ENCODE results near the gene VSIG10. TPM values are rescaled to one million over a fixed set of nuclear protein-coding genes. Genes with fewer than 3 reads are reported as not detected.

The VSIG10 gene
- total and polyA plus RNA-seq, 2 of the 13 experiments (the other 11 are each of a cell fraction or from before 2014, with no cell fraction given) = 25.6 to 42.5 TPM

DNA sequence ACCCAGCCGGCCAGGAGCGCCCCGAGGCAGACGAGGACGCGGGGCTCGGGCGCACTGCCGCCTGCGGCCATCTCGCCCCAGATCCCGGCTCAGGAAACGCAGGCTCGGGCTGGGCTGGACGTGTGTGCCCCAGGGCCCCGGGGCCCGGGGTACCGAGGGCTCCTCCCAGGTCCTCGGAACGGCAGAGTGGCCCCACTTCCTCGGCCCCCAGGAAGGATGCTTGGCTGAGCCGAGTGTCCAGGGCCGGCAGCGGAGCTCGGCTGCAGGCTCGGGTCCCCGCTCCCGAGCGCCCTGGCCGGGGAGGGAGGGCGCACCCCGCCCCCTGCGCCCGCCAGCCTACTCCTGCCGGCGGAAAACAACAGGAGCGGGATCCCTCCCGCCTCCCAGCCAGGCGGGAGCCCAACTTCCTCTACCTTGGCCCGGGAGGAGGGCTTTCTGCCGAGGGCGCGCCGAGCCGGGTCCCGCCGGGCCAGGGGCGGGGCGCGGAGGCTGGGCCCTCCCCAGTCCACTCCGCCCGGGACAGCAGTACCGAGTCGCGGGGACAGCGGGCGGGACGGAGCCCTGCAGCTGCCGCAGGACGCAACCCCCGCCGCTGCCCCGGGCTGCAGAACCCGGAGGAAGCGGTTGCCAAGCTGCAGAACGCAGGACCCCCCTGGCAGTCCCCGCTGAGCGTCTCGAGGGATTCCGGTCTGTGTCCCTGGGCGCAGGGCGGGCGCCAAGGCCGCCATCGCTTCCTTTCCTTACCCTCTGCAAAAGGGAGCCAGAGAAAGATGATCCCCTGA is at the start of gene VSIG10 (continued):
- TF ChIP-seq GABPA (IDR thresholded peaks at IDR 0.05; ENCODE audit: low read depth, low read length) = peak; percentile 28; the same call in 1 of the 2 replicates
- TF ChIP-seq GABPA (CRISPR knock-in tag; IDR thresholded peaks at IDR 0.05; ENCODE audit: low read depth) = 0 out of 2 replicates have a peak, but pooled peaks have one; percentile 41
- TF ChIP-seq DNMT3B (CRISPR knock-in tag; conservative IDR thresholded peaks at IDR 0.05) = no peak

DNA sequence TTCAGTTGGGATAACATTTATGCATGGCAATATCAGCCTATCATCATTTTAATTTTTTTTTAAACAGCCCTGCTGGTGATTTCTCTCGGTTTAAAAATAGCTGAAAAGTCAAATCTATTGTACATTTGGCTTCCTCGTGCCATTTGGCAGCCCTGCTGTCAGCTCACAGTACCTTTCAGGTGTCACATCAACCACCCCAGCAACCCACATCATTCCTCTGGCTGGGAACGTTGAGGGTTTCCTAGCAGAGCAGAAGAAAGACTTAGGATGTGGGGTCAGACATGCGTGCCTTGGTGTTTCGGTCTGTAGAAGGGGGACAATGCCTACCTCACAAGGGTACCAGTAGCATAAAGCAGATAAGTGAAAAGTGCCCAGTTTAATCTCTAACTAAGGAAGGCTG is 47.9 kb upstream of the VSIG10 start:
- CTCF ChIA-PET (ENCODE audit: low intra/inter-chr PET ratio, low total read pairs) = no interaction called here
- no peak overlapping the region for H3K27ac ChIP-seq (ENCODE audit: extremely low read length, insufficient read depth, low read length)
- H2AFZ ChIP-seq (ENCODE audit: low read length) = no peak overlapping the region
- intact Hi-C loops (cut with micrococcal nuclease; ENCODE audit: unreplicated experiment) (no loop called here), in situ Hi-C loops (cut with HindIII; ENCODE audit: extremely low pct_ligation_motif_present, low pct_unique_long_range_greater_than_20kb) (no loop called here)
- peaks cover 7 to 28% of the 10 kb centered on the region in 2 experiments; a peak in 4 of 5 replicates for H3K36me3 ChIP-seq (replicated peaks in 1 of 2; ENCODE audit: control insufficient read depth in 1 of 2, insufficient read depth in 2 of 2, low read length in 2 of 2)
- POLR2A ChIA-PET = no interaction called here
- H3K9ac ChIP-seq (ENCODE audit: insufficient read depth, low read depth, low read length) = no peak overlapping the region
- H3K79me2 ChIP-seq (ENCODE audit: insufficient read depth, low read length) = no peaks in the 10 kb centered on the region
- 93% methylated on average over 5 of the region's 5 CpGs for WGBS (ENCODE audit: low lambda C conversion rate)
- no peaks in the 10 kb centered on the region for H3K9me3 ChIP-seq (ENCODE audit: low read length)
- no peaks in the 10 kb centered on the region for H4K20me1 ChIP-seq (ENCODE audit: insufficient read depth, low read length)
- DNase-seq (ENCODE audit: low spot score) = no peak
- H3K4me3 ChIP-seq (replicated peaks in 1 of 3; ENCODE audit: insufficient read depth in 1 of 3, low read depth in 2 of 3, low read length in 3 of 3) = no peak overlapping the region
- H3K4me1 ChIP-seq (ENCODE audit: insufficient read depth, low read length) = peaks cover 5% of the 10 kb centered on the region
- H3K27me3 ChIP-seq (ENCODE audit: control insufficient read depth in 1 of 2, insufficient read depth in 2 of 2, low read length in 2 of 2) = no peaks in the 10 kb centered on the region
- TF ChIP-seq ESRRA (CRISPR knock-in tag; IDR thresholded peaks at IDR 0.05; ENCODE audit: low read depth) (no peak), ZNF557 (CRISPR knock-in tag; IDR thresholded peaks at IDR 0.05) (no peak), ZNF616 (CRISPR knock-in tag; IDR thresholded peaks at IDR 0.05; ENCODE audit: low read depth) (no peak), ZNF629 (CRISPR knock-in tag; conservative IDR thresholded peaks at IDR 0.05) (peak; percentile 32; the same call in 1 of the 2 replicates), ZNF878 (CRISPR knock-in tag; IDR thresholded peaks at IDR 0.05) (no peak), ZNF607 (CRISPR knock-in tag; IDR thresholded peaks at IDR 0.05; ENCODE audit: borderline replicate concordance) (no peak)
- TF ChIP-seq, protein P1, sequence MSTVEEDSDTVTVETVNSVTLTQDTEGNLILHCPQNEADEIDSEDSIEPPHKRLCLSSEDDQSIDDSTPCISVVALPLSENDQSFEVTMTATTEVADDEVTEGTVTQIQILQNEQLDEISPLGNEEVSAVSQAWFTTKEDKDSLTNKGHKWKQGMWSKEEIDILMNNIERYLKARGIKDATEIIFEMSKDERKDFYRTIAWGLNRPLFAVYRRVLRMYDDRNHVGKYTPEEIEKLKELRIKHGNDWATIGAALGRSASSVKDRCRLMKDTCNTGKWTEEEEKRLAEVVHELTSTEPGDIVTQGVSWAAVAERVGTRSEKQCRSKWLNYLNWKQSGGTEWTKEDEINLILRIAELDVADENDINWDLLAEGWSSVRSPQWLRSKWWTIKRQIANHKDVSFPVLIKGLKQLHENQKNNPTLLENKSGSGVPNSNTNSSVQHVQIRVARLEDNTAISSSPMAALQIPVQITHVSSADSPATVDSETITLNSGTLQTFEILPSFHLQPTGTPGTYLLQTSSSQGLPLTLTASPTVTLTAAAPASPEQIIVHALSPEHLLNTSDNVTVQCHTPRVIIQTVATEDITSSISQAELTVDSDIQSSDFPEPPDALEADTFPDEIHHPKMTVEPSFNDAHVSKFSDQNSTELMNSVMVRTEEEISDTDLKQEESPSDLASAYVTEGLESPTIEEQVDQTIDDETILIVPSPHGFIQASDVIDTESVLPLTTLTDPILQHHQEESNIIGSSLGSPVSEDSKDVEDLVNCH (CRISPR knock-in tag; IDR thresholded peaks at IDR 0.05) = no peak
- FAIRE-seq = no peak
- BruUV-seq (replicated peaks) = no TSS peak
- no peak overlapping the region for H3K4me2 ChIP-seq (ENCODE audit: low read depth, low read length)
- no peak; the same call in 2 of the 3 replicates for ATAC-seq
